ENCODE measurements around the gene ATP8A1.

ATP8A1 gene

DNA sequence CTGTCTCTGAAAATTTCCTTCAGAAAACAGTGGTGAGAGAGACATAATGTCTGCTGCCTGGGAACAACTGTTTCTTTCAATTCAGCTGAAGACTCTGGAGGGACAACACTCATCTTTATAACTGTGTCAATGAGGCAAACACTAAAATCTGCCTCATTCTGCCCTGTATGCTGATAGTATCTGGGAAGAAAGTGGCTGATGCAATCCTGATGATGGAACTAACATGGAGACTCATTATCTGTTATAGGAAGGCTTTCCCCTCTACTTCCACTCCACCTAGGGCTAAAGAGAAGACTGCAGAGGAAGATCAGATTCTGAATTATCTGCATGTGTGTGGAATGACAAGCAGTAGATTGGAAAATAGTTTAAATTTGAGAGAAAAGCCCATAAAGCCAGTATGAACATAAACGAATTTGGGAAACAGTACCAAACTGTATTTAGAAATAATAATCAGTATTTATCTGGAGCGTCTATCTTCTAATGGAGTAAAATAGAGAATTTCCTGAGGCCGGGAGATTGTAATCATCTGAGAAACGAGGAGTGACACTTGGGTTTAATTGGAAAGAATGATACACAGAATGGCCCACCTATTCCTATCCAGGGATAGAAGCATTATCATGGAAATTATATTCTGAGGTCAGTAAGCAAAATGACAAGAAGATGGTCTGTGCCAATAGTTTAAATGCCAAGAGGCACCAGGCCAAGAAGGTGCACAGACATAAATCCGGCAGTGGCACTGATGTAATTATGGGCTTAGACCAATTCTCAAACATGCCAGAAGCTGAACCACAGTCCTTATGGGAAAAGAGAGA is 174.2 kb downstream of the ATP8A1 start:
- ATAC-seq (ENCODE audit: low read depth) (no peak), DNase-seq (ENCODE audit: low spot score) (no peak)
- Histone ChIP-seq H3K9me3 (ENCODE audit: severe bottlenecking) (no peaks in the 10 kb centered on the region), H3K4me3 (ENCODE audit: severe bottlenecking) (no peak overlapping the region), H3K4me1 (ENCODE audit: insufficient read depth, poor library complexity, severe bottlenecking) (peaks cover 18% of the 10 kb centered on the region), H3K27me3 (ENCODE audit: insufficient read depth, poor library complexity, severe bottlenecking) (no peaks in the 10 kb centered on the region), H3K27ac (ENCODE audit: poor library complexity, severe bottlenecking) (no peak overlapping the region), H3K36me3 (ENCODE audit: low read depth) (no peaks in the 10 kb centered on the region)
- TF ChIP-seq, protein P1, sequence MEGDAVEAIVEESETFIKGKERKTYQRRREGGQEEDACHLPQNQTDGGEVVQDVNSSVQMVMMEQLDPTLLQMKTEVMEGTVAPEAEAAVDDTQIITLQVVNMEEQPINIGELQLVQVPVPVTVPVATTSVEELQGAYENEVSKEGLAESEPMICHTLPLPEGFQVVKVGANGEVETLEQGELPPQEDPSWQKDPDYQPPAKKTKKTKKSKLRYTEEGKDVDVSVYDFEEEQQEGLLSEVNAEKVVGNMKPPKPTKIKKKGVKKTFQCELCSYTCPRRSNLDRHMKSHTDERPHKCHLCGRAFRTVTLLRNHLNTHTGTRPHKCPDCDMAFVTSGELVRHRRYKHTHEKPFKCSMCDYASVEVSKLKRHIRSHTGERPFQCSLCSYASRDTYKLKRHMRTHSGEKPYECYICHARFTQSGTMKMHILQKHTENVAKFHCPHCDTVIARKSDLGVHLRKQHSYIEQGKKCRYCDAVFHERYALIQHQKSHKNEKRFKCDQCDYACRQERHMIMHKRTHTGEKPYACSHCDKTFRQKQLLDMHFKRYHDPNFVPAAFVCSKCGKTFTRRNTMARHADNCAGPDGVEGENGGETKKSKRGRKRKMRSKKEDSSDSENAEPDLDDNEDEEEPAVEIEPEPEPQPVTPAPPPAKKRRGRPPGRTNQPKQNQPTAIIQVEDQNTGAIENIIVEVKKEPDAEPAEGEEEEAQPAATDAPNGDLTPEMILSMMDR (IDR thresholded peaks at IDR 0.05; ENCODE audit: poor library complexity, severe bottlenecking), result no peak

DNA sequence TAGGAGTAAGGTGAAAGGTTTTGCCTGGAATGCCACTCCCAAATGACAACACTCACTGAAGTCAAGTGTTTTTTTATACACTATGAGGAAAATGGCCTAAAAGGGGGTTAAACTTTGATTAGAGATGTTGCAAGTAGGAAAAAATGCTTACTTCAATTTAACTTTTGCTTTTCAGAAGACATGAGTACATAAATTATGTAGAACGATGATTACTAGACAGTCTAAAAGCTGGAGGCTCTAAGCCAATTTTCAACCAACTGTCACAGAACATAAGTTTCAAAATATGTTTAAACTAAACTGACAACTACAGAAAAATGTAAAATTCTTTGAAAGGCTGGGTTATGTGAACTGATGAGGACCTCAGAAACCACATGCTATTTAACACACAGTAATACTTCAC is 176.2 kb downstream of the ATP8A1 start:
- H3K27me3 ChIP-seq (ENCODE audit: insufficient read depth, poor library complexity, severe bottlenecking), result no peaks in the 10 kb centered on the region
- DNase-seq (ENCODE audit: low spot score), result no peak
- TF ChIP-seq, protein P1 (IDR thresholded peaks at IDR 0.05; ENCODE audit: poor library complexity, severe bottlenecking), result no peak
- H3K9me3 ChIP-seq (ENCODE audit: severe bottlenecking), result no peaks in the 10 kb centered on the region
- no peak for ATAC-seq (ENCODE audit: low read depth)
- H3K4me1 ChIP-seq (ENCODE audit: insufficient read depth, poor library complexity, severe bottlenecking), result peaks cover 7% of the 10 kb centered on the region
- no peaks in the 10 kb centered on the region for H3K36me3 ChIP-seq (ENCODE audit: low read depth)
- H3K4me3 ChIP-seq (ENCODE audit: severe bottlenecking), result no peak overlapping the region
- H3K27ac ChIP-seq (ENCODE audit: poor library complexity, severe bottlenecking), result no peak overlapping the region

DNA sequence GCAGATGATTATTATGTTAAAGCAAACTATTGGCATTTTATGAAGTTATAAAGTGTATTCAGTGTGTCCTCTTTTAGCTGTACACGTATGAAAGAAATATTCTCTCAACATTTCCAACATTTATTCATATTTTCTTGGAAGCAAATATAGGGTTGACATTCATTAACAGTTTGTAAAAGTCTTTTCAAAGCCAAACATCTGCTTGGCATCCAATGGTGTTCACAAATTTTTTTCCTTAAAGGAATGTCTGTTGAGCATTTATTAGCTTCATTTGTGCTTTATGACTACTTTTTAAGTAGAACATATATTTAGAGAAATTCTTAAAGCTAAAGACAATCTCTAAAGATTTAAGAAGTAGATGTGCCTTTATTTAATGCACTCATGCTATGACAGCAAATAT is 176.6 kb downstream of the ATP8A1 start:
- Histone ChIP-seq H3K4me1 (ENCODE audit: insufficient read depth, poor library complexity, severe bottlenecking) (peaks cover 7% of the 10 kb centered on the region), H3K36me3 (ENCODE audit: low read depth) (no peaks in the 10 kb centered on the region), H3K4me3 (ENCODE audit: severe bottlenecking) (no peak overlapping the region), H3K9me3 (ENCODE audit: severe bottlenecking) (no peaks in the 10 kb centered on the region), H3K27ac (ENCODE audit: poor library complexity, severe bottlenecking) (no peak overlapping the region), H3K27me3 (ENCODE audit: insufficient read depth, poor library complexity, severe bottlenecking) (no peaks in the 10 kb centered on the region)
- ATAC-seq (ENCODE audit: low read depth) (no peak), DNase-seq (ENCODE audit: low spot score) (no peak)
- TF ChIP-seq, protein P1 (IDR thresholded peaks at IDR 0.05; ENCODE audit: poor library complexity, severe bottlenecking), result no peak

DNA sequence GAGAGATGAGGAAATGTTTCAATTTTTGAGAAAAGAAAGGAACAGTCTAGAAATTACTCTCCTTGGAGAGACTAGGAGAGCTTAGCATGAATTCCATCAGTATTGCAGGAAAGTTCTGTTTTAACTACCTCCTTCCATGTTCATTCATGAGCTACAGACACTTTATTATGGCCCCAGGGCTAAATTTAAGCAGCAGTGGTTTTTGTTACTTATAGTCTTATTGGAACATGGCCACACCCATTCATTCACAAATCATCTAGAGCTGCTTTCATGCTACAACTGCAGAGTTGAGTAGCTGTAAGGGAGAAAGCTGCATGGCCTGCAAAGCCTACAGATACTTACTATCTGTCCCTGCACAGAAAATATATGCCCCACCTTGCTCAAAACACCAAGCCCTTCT is 178.0 kb downstream of the ATP8A1 start:
- TF ChIP-seq, protein P1 (IDR thresholded peaks at IDR 0.05; ENCODE audit: poor library complexity, severe bottlenecking), result no peak
- Histone ChIP-seq H3K27me3 (ENCODE audit: insufficient read depth, poor library complexity, severe bottlenecking) (no peaks in the 10 kb centered on the region), H3K36me3 (ENCODE audit: low read depth) (no peaks in the 10 kb centered on the region), H3K4me1 (ENCODE audit: insufficient read depth, poor library complexity, severe bottlenecking) (peaks cover 4% of the 10 kb centered on the region), H3K9me3 (ENCODE audit: severe bottlenecking) (no peaks in the 10 kb centered on the region), H3K27ac (ENCODE audit: poor library complexity, severe bottlenecking) (no peak overlapping the region), H3K4me3 (ENCODE audit: severe bottlenecking) (no peak overlapping the region)
- ATAC-seq (ENCODE audit: low read depth), result no peak
- DNase-seq (ENCODE audit: low spot score), result no peak

DNA sequence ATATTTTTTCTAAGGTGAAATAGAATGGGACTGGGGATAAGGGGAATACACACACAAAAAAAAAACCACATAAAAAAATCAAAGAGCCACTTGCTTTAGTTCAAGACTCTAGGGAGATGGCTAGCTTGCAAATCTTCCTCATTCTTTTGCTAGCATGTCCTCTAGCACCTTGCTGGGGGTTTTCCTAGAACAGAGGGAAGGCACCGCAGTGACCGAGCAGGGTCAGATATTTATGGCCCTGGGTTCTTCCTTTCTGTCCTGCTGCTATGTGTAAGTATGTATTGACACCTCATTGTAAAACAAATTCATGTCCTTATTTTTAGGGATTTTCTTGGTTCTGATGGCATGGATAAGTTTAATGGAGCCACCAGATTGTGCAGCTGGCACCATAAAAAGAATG is 178.4 kb downstream of the ATP8A1 start:
- H3K4me1 ChIP-seq (ENCODE audit: insufficient read depth, poor library complexity, severe bottlenecking), result no peaks in the 10 kb centered on the region
- TF ChIP-seq, protein P1 (IDR thresholded peaks at IDR 0.05; ENCODE audit: poor library complexity, severe bottlenecking), result no peak
- ATAC-seq (ENCODE audit: low read depth) (no peak), DNase-seq (ENCODE audit: low spot score) (no peak)
- no peak overlapping the region for H3K27ac ChIP-seq (ENCODE audit: poor library complexity, severe bottlenecking)
- no peaks in the 10 kb centered on the region for H3K36me3 ChIP-seq (ENCODE audit: low read depth)
- H3K9me3 ChIP-seq (ENCODE audit: severe bottlenecking), result no peaks in the 10 kb centered on the region
- H3K27me3 ChIP-seq (ENCODE audit: insufficient read depth, poor library complexity, severe bottlenecking), result no peaks in the 10 kb centered on the region
- H3K4me3 ChIP-seq (ENCODE audit: severe bottlenecking), result no peak overlapping the region
